ENCODE results near the gene OPRL1. TPM values are rescaled to one million over a fixed set of nuclear protein-coding genes. Genes with fewer than 3 reads are reported as not detected.
"Not testable (repeated sequence)": the region's sequence is repeated elsewhere in the genome, so short reads cannot be mapped to it uniquely, and the experiment has no call there.

The OPRL1 gene
- total RNA-seq, 2 experiments from 2014 or later: 0.61 to 0.63 TPM

GRCh38 chr20:64086801-64087200 is 6.9 kb downstream of the OPRL1 start:
- no peak overlapping the region for H3K4me3 Mint-ChIP-seq
- H3K9me3 Mint-ChIP-seq: no peaks in the 10 kb centered on the region
- DNase-seq: no peak
- POLR2A ChIA-PET: interaction anchor here (1.2 kb wide), 1 partner anchor 12 kb away, joined by 4 read pairs; no protein-coding TSS in a partner anchor
- no peak for TF ChIP-seq CTCF (IDR thresholded peaks at IDR 0.05)
- peaks cover 6% of the 10 kb centered on the region for H3K27me3 Mint-ChIP-seq
- intact Hi-C loops (cut with micrococcal nuclease): no loop called here
- H3K27ac Mint-ChIP-seq: no peak overlapping the region
- CTCF ChIA-PET: interaction anchor here (2.0 kb wide), 1 partner anchor 17 kb away, joined by 5 read pairs; no protein-coding TSS in a partner anchor
- ATAC-seq: no peak
- H3K36me3 Mint-ChIP-seq (ENCODE audit: low read depth): no peaks in the 10 kb centered on the region
- H3K4me1 Mint-ChIP-seq (ENCODE audit: low read depth): peaks cover 18% of the 10 kb centered on the region

GRCh38 chr20:64087226-64087825 is 7.4 kb downstream of the OPRL1 start:
- peaks cover 13% of the 10 kb centered on the region for H3K4me1 Mint-ChIP-seq (ENCODE audit: low read depth)
- not testable (repeated sequence) for H3K27ac Mint-ChIP-seq

GRCh38 chr20:64088586-64088985 is 8.7 kb downstream of the OPRL1 start:
- POLR2A ChIA-PET: not testable (repeated sequence)

More at GRCh38 chr20:64087226-64087825, 7.4 kb downstream of the OPRL1 start:
- CTCF ChIA-PET; H3K9me3 Mint-ChIP-seq; ATAC-seq; DNase-seq; H3K4me3 Mint-ChIP-seq; H3K36me3 Mint-ChIP-seq (ENCODE audit: low read depth); intact Hi-C loops (cut with micrococcal nuclease); H3K27me3 Mint-ChIP-seq: not testable (repeated sequence)
- POLR2A ChIA-PET: interaction anchor here (1.2 kb wide), 1 partner anchor 12 kb away, joined by 4 read pairs; no protein-coding TSS in a partner anchor

GRCh38 chr20:64090165-64090564 is 10.3 kb downstream of the OPRL1 start:
- H3K4me1 Mint-ChIP-seq (ENCODE audit: low read depth): no peaks in the 10 kb centered on the region
- POLR2A ChIA-PET: interaction anchor here (1.4 kb wide), 1 partner anchor 9 kb away, joined by 5 read pairs; no protein-coding TSS in a partner anchor
- no peaks in the 10 kb centered on the region for H3K9me3 Mint-ChIP-seq
- CTCF ChIA-PET: no interaction called here
- no peak for TF ChIP-seq CTCF (IDR thresholded peaks at IDR 0.05)
- H3K27ac Mint-ChIP-seq: no peak overlapping the region
- no peak for DNase-seq
- no peaks in the 10 kb centered on the region for H3K27me3 Mint-ChIP-seq
- ATAC-seq: no peak
- H3K36me3 Mint-ChIP-seq (ENCODE audit: low read depth): no peaks in the 10 kb centered on the region
- intact Hi-C loops (cut with micrococcal nuclease): no loop called here
- no peak overlapping the region for H3K4me3 Mint-ChIP-seq

More at GRCh38 chr20:64088586-64088985, 8.7 kb downstream of the OPRL1 start:
- H3K27me3 Mint-ChIP-seq; H3K36me3 Mint-ChIP-seq (ENCODE audit: low read depth); H3K9me3 Mint-ChIP-seq; CTCF ChIA-PET; DNase-seq; ATAC-seq; H3K27ac Mint-ChIP-seq; intact Hi-C loops (cut with micrococcal nuclease); H3K4me1 Mint-ChIP-seq (ENCODE audit: low read depth); H3K4me3 Mint-ChIP-seq: not testable (repeated sequence)

- Mint-ChIP-seq H3K27ac (no peak overlapping the region), H3K4me3 (no peak overlapping the region), H3K36me3 (ENCODE audit: low read depth) (no peaks in the 10 kb centered on the region), H3K9me3 (no peaks in the 10 kb centered on the region), H3K4me1 (ENCODE audit: low read depth) (no peaks in the 10 kb centered on the region), H3K27me3 (no peaks in the 10 kb centered on the region)
- intact Hi-C loops (cut with micrococcal nuclease): no loop called here
- no peak for DNase-seq
- POLR2A ChIA-PET: no interaction called here
- no peak for ATAC-seq
- TF ChIP-seq CTCF (IDR thresholded peaks at IDR 0.05): no peak
- CTCF ChIA-PET: interaction anchor here (1.2 kb wide), 1 partner anchor 10 kb away, joined by 3 read pairs; no protein-coding TSS in a partner anchor
Measured at GRCh38 chr20:64091340-64091739, 11.5 kb downstream of the OPRL1 start.

- Mint-ChIP-seq H3K9me3 (peaks cover under 1% of the 10 kb centered on the region), H3K4me3 (no peak overlapping the region), H3K27ac (no peak overlapping the region), H3K36me3 (ENCODE audit: low read depth) (peaks cover under 1% of the 10 kb centered on the region), H3K27me3 (no peaks in the 10 kb centered on the region), H3K4me1 (ENCODE audit: low read depth) (no peaks in the 10 kb centered on the region)
- intact Hi-C loops (cut with micrococcal nuclease): no loop called here
- ATAC-seq: no peak
- no peak for TF ChIP-seq CTCF (IDR thresholded peaks at IDR 0.05)
- DNase-seq: no peak
- POLR2A ChIA-PET: no interaction called here
- CTCF ChIA-PET: interaction anchor here (1.2 kb wide), 1 partner anchor 10 kb away, joined by 3 read pairs; no protein-coding TSS in a partner anchor
Measured at GRCh38 chr20:64091770-64092169, 11.9 kb downstream of the OPRL1 start.
